DOHH2 (cell line): ENCODE results near the gene IKBIP.
"Not testable (repeated sequence)": the region's sequence is repeated elsewhere in the genome, so short reads cannot be mapped to it uniquely, and the experiment has no call there.

Experiments used
- H3F3A ChIP-seq: fragments of 200-600 bp; sonication (generic), shearing (Covaris generic); 2 replicates; pipeline ENCODE4 v1.6.0; 2016; ENCODE audit warnings: antibody characterized with exemption, mild to moderate bottlenecking; ENCODE audit not compliant: control insufficient read depth, insufficient read depth
- H3K27ac ChIP-seq: fragments of 200-600 bp; sonication (generic); 2 replicates; pipeline ENCODE4 v1.5.1; 2014; ENCODE audit warnings: low read depth, mild to moderate bottlenecking, low read length, moderate library complexity
- H3K27me3 ChIP-seq: fragments of 200-600 bp; sonication (generic); 2 replicates; pipeline ENCODE4 v1.6.1; 2014; ENCODE audit warnings: mild to moderate bottlenecking, low read length, mixed read lengths; ENCODE audit not compliant: control insufficient read depth
- H3K36me3 ChIP-seq: fragments of 200-600 bp; sonication (generic); 2 replicates; pipeline ENCODE4 v1.6.1; 2014; ENCODE audit warnings: mild to moderate bottlenecking, low read length, moderate library complexity, mixed read lengths; ENCODE audit not compliant: control insufficient read depth
- H3K4me1 ChIP-seq: fragments of 200-600 bp; sonication (generic); 2 replicates; pipeline ENCODE4 v1.6.1; 2014; ENCODE audit warnings: mild to moderate bottlenecking, low read length, mixed read lengths; ENCODE audit not compliant: control insufficient read depth
- H3K4me2 ChIP-seq: fragments of 200-600 bp; sonication (generic); 2 replicates; pipeline ENCODE4 v1.6.0; 2014; ENCODE audit warnings: mild to moderate bottlenecking, low read length, moderate library complexity
- H3K4me3 ChIP-seq: fragments of 200-600 bp; sonication (generic); 2 replicates; pipeline ENCODE4 v1.5.1; 2014; ENCODE audit warnings: mild to moderate bottlenecking, low read length, mixed read lengths
- H3K79me2 ChIP-seq: fragments of 200-600 bp; sonication (generic); 2 replicates; pipeline ENCODE4 v1.6.1; 2014; ENCODE audit warnings: mild to moderate bottlenecking, low read length, mixed read lengths; ENCODE audit not compliant: control insufficient read depth
- H3K9me2 ChIP-seq: fragments of 200-600 bp; sonication (generic); replicated peaks from 2 replicates; pipeline ENCODE4 v1.6.1; 2014; ENCODE audit warnings: mild to moderate bottlenecking, low read length, mixed read lengths; ENCODE audit not compliant: control insufficient read depth
- H3K9me3 ChIP-seq: fragments of 200-600 bp; sonication (generic); 2 replicates; pipeline ENCODE4 v1.6.1; 2014; ENCODE audit warnings: antibody characterized with exemption, low read length, mixed read lengths; ENCODE audit not compliant: control insufficient read depth, insufficient read depth
- H4K20me1 ChIP-seq: fragments of 200-600 bp; sonication (generic); 2 replicates; pipeline ENCODE4 v1.6.0; 2014; ENCODE audit warnings: low read depth, mild to moderate bottlenecking, antibody characterized with exemption, low read length, moderate library complexity; ENCODE audit not compliant: control insufficient read depth, insufficient read depth
- CTCF ChIP-seq: fragments of 200-600 bp; sonication (generic); IDR thresholded peaks from one replicate; pipeline ENCODE4 v1.5.1; 2014; ENCODE audit warnings: antibody characterized with exemption, mild to moderate bottlenecking, low read depth, low read length; ENCODE audit not compliant: poor library complexity, severe bottlenecking
- EZH2phosphoT487 ChIP-seq: fragments of 200-600 bp; sonication (generic); IDR thresholded peaks from 2 replicates; pipeline ENCODE4 v1.6.1; 2017; ENCODE audit warnings: borderline replicate concordance, mild to moderate bottlenecking, antibody characterized with exemption, low read length, moderate library complexity, mixed read lengths

Gene IKBIP

DNA sequence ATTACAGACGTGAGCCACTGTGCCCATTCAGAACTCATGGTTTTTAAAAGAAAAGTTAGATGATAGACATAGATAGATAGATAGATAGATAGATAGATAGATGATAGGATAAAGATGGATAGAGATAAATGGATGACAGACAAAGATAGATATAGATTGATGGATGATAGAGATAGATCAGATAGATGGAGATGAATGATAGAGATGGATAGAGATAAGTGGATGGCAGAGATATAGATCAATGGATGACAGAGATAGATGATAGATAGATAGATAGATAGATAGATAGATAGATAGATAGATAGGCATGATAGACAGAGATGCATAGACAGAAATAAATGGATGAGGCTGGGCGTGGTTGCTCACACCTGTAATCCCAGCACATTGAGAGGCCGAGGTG, 64.8 kb downstream of the IKBIP start:
- Histone ChIP-seq H3K9me2 (no peaks in the 10 kb centered on the region), H3K36me3 (no peaks in the 10 kb centered on the region), H4K20me1 (no peaks in the 10 kb centered on the region), H3K79me2 (no peaks in the 10 kb centered on the region), H3K27ac (no peak overlapping the region), H3K4me3 (no peak overlapping the region), H3K4me2 (no peak overlapping the region), H3K4me1 (no peaks in the 10 kb centered on the region), H3K9me3 (no peaks in the 10 kb centered on the region), H3F3A (no peaks in the 10 kb centered on the region), H3K27me3 (peaks cover 5% of the 10 kb centered on the region)
- TF ChIP-seq CTCF: no peak
- TF ChIP-seq EZH2phosphoT487: no peak

- Histone ChIP-seq H3K4me2 (no peak overlapping the region), H4K20me1 (no peaks in the 10 kb centered on the region), H3K9me2 (no peaks in the 10 kb centered on the region), H3K4me1 (no peaks in the 10 kb centered on the region), H3K79me2 (no peaks in the 10 kb centered on the region), H3K4me3 (no peak overlapping the region), H3K36me3 (no peaks in the 10 kb centered on the region), H3K27ac (no peak overlapping the region), H3K9me3 (no peaks in the 10 kb centered on the region), H3K27me3 (peaks cover 5% of the 10 kb centered on the region), H3F3A (no peaks in the 10 kb centered on the region)
- no peak for TF ChIP-seq CTCF
- no peak for TF ChIP-seq EZH2phosphoT487
Measured at GRCh38 chr12:98579347-98579746, 65.2 kb downstream of the IKBIP start.

- H3K9me3 ChIP-seq: no peaks in the 10 kb centered on the region
- no peaks in the 10 kb centered on the region for H3K79me2 ChIP-seq
- no peaks in the 10 kb centered on the region for H3K9me2 ChIP-seq
- H3K36me3 ChIP-seq: no peaks in the 10 kb centered on the region
- no peaks in the 10 kb centered on the region for H3K4me1 ChIP-seq
- H3K27ac ChIP-seq: no peak overlapping the region
- no peaks in the 10 kb centered on the region for H3F3A ChIP-seq
- TF ChIP-seq EZH2phosphoT487: no peak
- no peak for TF ChIP-seq CTCF
- H3K4me2 ChIP-seq: no peak overlapping the region
- H3K4me3 ChIP-seq: no peak overlapping the region
- peaks cover 5% of the 10 kb centered on the region for H3K27me3 ChIP-seq
- no peaks in the 10 kb centered on the region for H4K20me1 ChIP-seq
Measured at GRCh38 chr12:98578821-98579220, 65.8 kb downstream of the IKBIP start.

DNA sequence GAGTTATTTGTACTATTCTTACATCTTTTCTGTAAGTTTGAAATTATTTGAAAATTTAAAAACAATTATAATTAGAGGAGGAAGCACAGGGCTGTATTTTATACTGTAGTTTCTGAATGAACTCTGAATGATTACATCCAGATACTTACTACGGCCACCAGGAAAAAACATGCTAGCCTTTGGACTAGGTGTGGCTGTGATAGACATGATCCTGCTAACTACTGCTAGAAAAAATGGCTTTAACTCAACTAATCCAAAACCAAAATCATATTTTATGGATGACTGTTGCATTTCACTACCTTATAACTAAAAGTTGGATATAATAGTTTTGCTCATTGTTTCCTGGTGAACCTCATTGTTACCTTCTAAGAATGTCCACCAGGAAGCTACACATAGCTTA, 66.2 kb downstream of the IKBIP start:
- no peak overlapping the region for H3K4me2 ChIP-seq
- TF ChIP-seq CTCF: no peak
- TF ChIP-seq EZH2phosphoT487: no peak
- no peak overlapping the region for H3K4me3 ChIP-seq
- H4K20me1 ChIP-seq: no peaks in the 10 kb centered on the region
- no peaks in the 10 kb centered on the region for H3K4me1 ChIP-seq
- H3K36me3 ChIP-seq: no peaks in the 10 kb centered on the region
- no peaks in the 10 kb centered on the region for H3K79me2 ChIP-seq
- H3K27me3 ChIP-seq: peaks cover 5% of the 10 kb centered on the region
- H3F3A ChIP-seq: no peaks in the 10 kb centered on the region
- H3K27ac ChIP-seq: no peak overlapping the region
- H3K9me3 ChIP-seq: no peaks in the 10 kb centered on the region
- no peaks in the 10 kb centered on the region for H3K9me2 ChIP-seq

DNA sequence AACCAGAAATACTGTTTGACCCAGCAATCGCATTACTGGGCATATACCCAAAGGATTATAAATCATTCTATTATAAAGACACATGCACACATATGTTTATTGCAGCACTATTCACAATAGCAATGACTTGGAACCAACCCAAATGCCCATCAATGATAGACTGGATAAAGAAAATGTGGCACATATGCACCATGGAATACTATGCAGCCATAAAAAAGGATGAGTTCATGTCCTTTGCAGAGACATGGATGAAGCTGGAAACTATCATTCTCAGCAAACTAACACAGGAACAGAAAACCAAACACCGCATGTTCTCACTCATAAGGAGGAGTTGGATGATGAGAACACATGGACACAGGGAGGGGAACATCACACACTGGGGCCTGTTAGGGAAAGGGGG, 67.8 kb downstream of the IKBIP start:
- not testable (repeated sequence) for H3K9me2 ChIP-seq, H3K4me3 ChIP-seq, H3K9me3 ChIP-seq, H4K20me1 ChIP-seq, H3K79me2 ChIP-seq, H3K4me1 ChIP-seq, H3F3A ChIP-seq, H3K27ac ChIP-seq, H3K36me3 ChIP-seq, H3K27me3 ChIP-seq, H3K4me2 ChIP-seq
